Measurements from ENCODE around the gene MCL1.

The MCL1 gene

DNA sequence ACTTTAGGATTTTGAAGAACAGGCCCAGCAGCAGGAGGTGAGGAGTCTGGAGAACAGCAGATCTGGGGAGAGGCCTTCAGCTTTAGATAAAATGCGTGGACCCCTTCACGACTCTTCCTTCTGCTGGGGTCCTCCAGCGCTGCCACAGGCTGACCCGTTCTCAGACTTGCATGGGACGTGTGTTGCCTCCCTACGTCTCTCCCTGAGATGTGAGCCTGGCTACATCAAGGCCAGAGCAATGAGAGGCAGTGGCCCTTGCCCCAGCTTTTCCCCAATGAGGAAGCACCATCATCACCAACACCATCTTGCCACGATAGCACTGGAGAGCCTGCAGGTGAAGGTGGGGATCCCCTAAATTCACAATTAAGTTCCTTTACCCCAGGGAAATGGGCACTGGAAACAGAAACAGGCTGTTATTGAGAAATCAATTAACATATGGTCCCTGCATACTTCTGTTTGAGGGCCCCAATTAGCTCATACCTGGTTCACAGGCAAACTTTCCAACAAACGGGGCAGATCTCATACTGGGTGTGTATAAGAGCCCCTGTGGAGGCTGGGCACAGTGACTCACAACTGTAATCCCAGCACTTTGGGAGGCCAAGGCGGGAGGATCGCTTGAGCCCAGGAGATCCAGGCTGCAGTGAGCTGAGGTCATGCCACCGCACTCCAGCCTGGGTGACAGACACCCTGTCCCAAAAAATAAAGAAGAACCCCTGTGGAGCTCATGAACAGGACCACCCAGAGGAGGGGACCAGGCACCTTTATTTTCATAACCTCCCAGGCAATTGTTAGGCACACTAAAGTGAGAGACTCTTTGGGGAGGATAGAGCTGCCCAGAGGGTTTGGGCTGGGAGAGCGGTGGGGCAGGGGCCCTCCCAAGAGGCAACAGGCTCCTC, 42.3 kb downstream of the MCL1 start:
- FAIRE-seq, result no peak

DNA sequence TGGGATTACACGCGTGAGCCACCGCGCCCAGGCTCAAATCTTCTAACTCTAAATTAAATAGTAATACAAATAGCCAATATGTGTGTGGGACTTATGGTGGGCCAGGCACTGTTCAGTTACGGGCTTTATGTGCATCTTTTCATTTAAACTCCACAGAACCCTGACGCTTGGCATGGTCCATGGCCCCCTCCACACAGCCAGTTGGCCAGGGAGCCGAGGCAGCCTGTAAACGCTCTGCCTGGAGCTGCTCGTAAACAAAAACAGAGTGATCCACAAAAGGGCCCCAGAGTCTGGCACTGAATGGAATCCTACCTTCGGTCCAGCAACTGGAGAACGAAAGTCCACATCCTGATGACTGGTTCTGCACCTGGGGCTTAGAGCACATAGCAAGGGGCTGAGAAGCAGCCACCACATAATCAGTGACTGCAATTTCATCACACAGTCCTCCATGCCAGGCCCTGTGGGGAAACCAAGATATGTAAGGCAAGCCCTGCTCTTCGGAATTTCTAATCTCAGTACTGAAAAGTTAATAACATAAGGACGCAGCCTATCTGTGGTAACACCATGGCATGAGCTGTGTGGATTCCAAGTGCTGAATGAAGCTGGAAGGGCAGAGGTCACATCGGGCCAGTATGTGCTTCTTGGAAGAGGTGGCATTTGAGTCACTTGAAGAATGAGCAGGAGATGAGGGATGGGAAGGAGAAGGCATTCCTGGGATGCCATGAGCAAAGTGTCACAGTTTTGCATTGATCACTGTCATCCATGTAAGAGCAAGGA, 43.7 kb downstream of the MCL1 start:
- FAIRE-seq, result no peak

DNA sequence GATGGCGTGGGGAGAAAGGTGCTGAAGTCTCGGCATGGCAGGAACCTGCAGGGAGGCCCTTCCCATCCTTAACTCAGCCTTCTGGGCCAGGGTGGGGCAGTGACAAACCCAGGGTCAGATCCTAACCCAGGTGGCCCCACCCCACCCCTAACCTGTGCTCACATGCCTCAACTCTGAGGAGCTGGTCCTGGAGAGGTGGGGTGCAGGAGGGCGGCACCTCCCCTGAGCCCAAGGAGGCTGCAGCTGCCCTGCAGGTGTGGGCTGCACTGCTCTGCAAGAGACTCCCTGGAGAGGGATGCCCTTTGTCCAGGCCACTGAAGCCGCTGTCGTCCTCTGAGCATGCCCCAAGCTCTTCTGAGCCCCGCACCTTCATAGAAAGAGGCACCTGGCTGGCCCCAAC, 45.4 kb downstream of the MCL1 start:
- FAIRE-seq, result no peak

DNA sequence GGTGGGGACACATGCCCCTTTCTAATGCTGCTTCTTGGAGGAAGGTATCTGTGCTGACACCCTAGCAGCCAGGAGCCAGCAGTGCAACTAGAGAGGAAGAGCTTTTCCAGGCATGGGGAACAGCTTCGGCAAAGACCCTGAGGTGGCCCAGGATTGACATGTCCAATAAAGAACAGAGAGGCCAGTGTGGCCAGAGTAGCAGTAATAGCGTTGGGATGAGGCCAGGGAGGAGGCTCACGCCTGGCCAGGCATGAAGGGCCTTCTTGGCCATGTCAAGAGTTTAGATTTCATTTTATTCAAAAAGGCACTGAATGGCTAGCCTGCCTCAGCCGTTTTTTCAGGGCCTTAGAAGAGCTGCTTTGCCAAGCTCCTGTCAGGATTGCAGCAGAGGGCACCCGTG, 46.5 kb downstream of the MCL1 start:
- FAIRE-seq, result no peak

DNA sequence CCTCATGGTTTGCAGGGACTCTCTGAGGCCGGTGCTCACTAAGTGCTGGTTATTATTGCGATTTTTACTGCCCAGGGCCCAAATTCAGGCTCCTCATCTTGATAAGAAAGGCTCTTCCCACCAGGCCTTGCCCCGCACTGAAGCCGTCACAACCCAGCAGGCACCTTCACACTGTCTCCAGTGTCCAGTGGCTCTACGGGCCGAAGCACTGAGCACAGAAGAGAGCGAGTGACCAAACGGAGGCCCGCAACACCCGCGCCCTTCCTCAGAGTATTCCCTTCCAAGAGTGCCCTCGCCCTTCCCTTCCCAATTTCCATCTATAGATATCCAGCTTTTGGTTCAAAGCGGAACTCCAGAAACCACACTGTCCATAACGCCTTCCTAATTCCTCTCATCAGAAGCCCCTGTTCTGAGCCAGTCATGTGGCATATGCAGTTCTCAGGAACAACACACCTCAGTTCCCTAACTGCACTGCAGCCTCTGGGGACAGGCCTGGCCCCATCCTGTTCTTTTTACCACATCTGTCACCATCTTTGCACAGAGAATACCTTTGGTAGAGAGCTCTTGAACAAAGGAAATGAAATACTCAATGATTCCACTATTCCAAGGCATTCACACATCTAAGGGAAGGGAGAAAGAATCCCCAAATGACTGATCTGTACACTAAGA, 48.8 kb downstream of the MCL1 start:
- FAIRE-seq, result no peak

DNA sequence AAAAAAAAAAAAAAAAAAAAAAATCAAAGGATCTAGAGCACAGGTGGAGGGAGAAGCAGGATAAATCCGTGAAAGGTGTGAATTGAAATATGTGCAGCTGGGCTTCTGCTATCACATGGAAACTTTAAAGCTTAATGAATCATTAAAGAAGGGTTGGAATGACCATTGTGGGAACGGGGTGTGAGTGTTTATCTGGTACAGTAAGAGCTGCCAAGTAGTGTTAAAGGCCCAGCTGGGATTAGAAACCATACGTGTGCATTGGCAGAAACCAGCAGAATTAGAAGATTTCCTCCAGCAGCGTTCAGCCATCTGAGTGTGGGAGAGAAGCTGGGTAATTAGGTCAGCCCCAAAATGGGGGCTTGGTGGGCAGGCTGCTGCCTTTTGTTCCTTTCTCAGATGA, 50.4 kb downstream of the MCL1 start:
- FAIRE-seq, result no peak

DNA sequence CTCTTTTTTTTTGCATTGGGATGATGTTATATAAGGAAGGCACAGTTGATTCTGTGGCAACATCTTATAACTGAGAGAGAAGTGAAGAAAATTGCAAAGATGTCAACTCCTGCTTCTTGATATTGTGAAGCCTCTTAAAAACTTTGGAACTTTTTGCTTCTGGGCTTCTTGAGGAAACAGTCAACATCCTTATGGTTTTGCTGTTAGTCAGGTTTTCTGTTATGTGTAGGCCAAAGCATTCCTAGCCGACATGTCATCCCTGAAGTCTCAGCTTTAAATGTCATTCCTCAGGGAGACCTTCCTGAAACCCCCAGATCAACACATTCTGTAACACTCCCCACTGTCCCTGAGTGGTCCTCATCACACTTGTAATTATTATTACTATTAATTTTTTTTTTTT, 51.2 kb downstream of the MCL1 start:
- no peak for FAIRE-seq

DNA sequence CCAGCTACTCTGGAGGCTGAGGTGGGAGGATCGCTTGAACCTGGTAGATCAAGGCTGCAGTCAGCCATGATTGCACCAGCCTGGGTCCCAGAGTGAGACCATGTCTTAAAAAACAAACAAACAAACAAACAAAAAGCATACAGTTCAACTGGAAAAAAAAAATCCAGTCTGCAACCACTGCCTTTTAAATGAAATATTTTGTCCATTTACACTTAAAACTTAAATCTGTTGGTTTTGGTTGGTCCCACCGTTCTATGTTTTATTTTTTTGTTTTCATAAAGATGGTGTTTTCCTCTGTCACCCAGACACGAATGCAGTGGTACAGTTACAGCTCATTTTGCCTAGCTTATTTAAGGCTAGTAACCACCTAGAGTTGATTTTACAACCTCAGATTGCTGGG, 54.1 kb downstream of the MCL1 start:
- FAIRE-seq, result no peak
